BLaER1 (cell line): ENCODE data around the gene GPR55.

Experiments used
- H3K27ac ChIP-seq: shearing (Covaris generic); formaldehyde crosslinking; 2 replicates; pipeline ENCODE4 v1.8.1; 2022
- H3K27me3 ChIP-seq: shearing (Covaris generic); formaldehyde crosslinking; 2 replicates; pipeline ENCODE4 v1.8.1; 2022
- H3K36me3 ChIP-seq: shearing (Covaris generic); formaldehyde crosslinking; 2 replicates; pipeline ENCODE4 v1.8.1; 2022
- H3K4me1 ChIP-seq: shearing (Covaris generic); formaldehyde crosslinking; 2 replicates; pipeline ENCODE4 v1.8.1; 2022
- H3K4me2 ChIP-seq: shearing (Covaris generic); formaldehyde crosslinking; 2 replicates; pipeline ENCODE4 v1.8.1; 2022
- H3K4me3 ChIP-seq: shearing (Covaris generic); formaldehyde crosslinking; 2 replicates; pipeline ENCODE4 v1.8.1; 2022
- H3K9ac ChIP-seq: shearing (Covaris generic); formaldehyde crosslinking; 2 replicates; pipeline ENCODE4 v1.8.1; 2022
- H3K9me3 ChIP-seq: shearing (Covaris generic); formaldehyde crosslinking; 2 replicates; pipeline ENCODE4 v1.8.1; 2022
- H4K20me1 ChIP-seq: shearing (Covaris generic); formaldehyde crosslinking; 2 replicates; pipeline ENCODE4 v1.8.1; 2022
- Cebpa-rat ChIP-seq: shearing (Covaris generic); IDR thresholded peaks from 2 replicates; pipeline ENCODE4 v1.8.1; 2022

GPR55 gene

GRCh38 chr2:230919240-230919639 lies 5.8 kb downstream of the GPR55 start:
- H3K9me3 ChIP-seq, result no peaks in the 10 kb centered on the region
- H3K9ac ChIP-seq, result no peak overlapping the region
- H3K4me2 ChIP-seq, result no peak overlapping the region
- H3K27ac ChIP-seq, result no peak overlapping the region
- TF ChIP-seq Cebpa-rat, result no peak
- H3K4me3 ChIP-seq, result no peak overlapping the region
- H3K36me3 ChIP-seq, result no peaks in the 10 kb centered on the region
- H3K4me1 ChIP-seq, result no peaks in the 10 kb centered on the region
- no peaks in the 10 kb centered on the region for H3K27me3 ChIP-seq
- H4K20me1 ChIP-seq, result no peaks in the 10 kb centered on the region

GRCh38 chr2:230916218-230916617 lies 8.8 kb downstream of the GPR55 start:
- H3K36me3 ChIP-seq, result no peaks in the 10 kb centered on the region
- no peak overlapping the region for H3K27ac ChIP-seq
- no peaks in the 10 kb centered on the region for H4K20me1 ChIP-seq
- H3K9ac ChIP-seq, result no peak overlapping the region
- no peaks in the 10 kb centered on the region for H3K9me3 ChIP-seq
- H3K4me2 ChIP-seq, result no peak overlapping the region
- no peak overlapping the region for H3K4me3 ChIP-seq
- H3K4me1 ChIP-seq, result no peaks in the 10 kb centered on the region
- TF ChIP-seq Cebpa-rat, result no peak
- H3K27me3 ChIP-seq, result no peaks in the 10 kb centered on the region

GRCh38 chr2:230915319-230915718 lies 9.7 kb downstream of the GPR55 start:
- TF ChIP-seq Cebpa-rat, result no peak
- Histone ChIP-seq H3K9me3 (no peaks in the 10 kb centered on the region), H3K9ac (no peak overlapping the region), H3K4me1 (peaks cover 4% of the 10 kb centered on the region), H3K36me3 (no peaks in the 10 kb centered on the region), H4K20me1 (no peaks in the 10 kb centered on the region), H3K27me3 (no peaks in the 10 kb centered on the region), H3K27ac (no peak overlapping the region), H3K4me3 (no peak overlapping the region), H3K4me2 (no peak overlapping the region)

GRCh38 chr2:230914886-230915285 lies 10.2 kb downstream of the GPR55 start:
- no peak overlapping the region for H3K9ac ChIP-seq
- peaks cover 8% of the 10 kb centered on the region for H3K4me1 ChIP-seq
- no peak overlapping the region for H3K4me2 ChIP-seq
- H3K4me3 ChIP-seq, result no peak overlapping the region
- no peaks in the 10 kb centered on the region for H3K27me3 ChIP-seq
- no peaks in the 10 kb centered on the region for H4K20me1 ChIP-seq
- H3K27ac ChIP-seq, result no peak overlapping the region
- no peak for TF ChIP-seq Cebpa-rat
- H3K9me3 ChIP-seq, result no peaks in the 10 kb centered on the region
- no peaks in the 10 kb centered on the region for H3K36me3 ChIP-seq

GRCh38 chr2:230913406-230914143 lies 11.5 kb downstream of the GPR55 start:
- Histone ChIP-seq H3K4me2 (no peak overlapping the region), H3K27me3 (no peaks in the 10 kb centered on the region), H3K9me3 (no peaks in the 10 kb centered on the region), H3K36me3 (no peaks in the 10 kb centered on the region), H3K4me1 (peaks cover 21% of the 10 kb centered on the region), H4K20me1 (no peaks in the 10 kb centered on the region), H3K27ac (no peak overlapping the region), H3K4me3 (no peak overlapping the region), H3K9ac (no peak overlapping the region)
- TF ChIP-seq Cebpa-rat, result no peak

GRCh38 chr2:230912724-230913123 lies 12.3 kb downstream of the GPR55 start:
- no peak overlapping the region for H3K27ac ChIP-seq
- H3K9me3 ChIP-seq, result no peaks in the 10 kb centered on the region
- H3K27me3 ChIP-seq, result no peaks in the 10 kb centered on the region
- no peaks in the 10 kb centered on the region for H4K20me1 ChIP-seq
- TF ChIP-seq Cebpa-rat, result no peak
- peaks cover 30% of the 10 kb centered on the region for H3K4me1 ChIP-seq
- H3K4me2 ChIP-seq, result no peak overlapping the region
- H3K36me3 ChIP-seq, result no peaks in the 10 kb centered on the region
- H3K4me3 ChIP-seq, result no peak overlapping the region
- no peak overlapping the region for H3K9ac ChIP-seq

- no peaks in the 10 kb centered on the region for H4K20me1 ChIP-seq
- no peaks in the 10 kb centered on the region for H3K36me3 ChIP-seq
- H3K27me3 ChIP-seq, result no peaks in the 10 kb centered on the region
- no peak overlapping the region for H3K9ac ChIP-seq
- no peak overlapping the region for H3K4me3 ChIP-seq
- H3K4me2 ChIP-seq, result no peak overlapping the region
- TF ChIP-seq Cebpa-rat, result no peak
- H3K4me1 ChIP-seq, result peaks cover 37% of the 10 kb centered on the region
- H3K27ac ChIP-seq, result no peak overlapping the region
- H3K9me3 ChIP-seq, result no peaks in the 10 kb centered on the region
Observed at GRCh38 chr2:230912046-230912445, 13.0 kb downstream of the GPR55 start.

- H3K9me3 ChIP-seq, result no peaks in the 10 kb centered on the region
- H4K20me1 ChIP-seq, result no peaks in the 10 kb centered on the region
- no peaks in the 10 kb centered on the region for H3K27me3 ChIP-seq
- no peak overlapping the region for H3K27ac ChIP-seq
- no peaks in the 10 kb centered on the region for H3K36me3 ChIP-seq
- TF ChIP-seq Cebpa-rat, result no peak
- peaks cover 50% of the 10 kb centered on the region for H3K4me1 ChIP-seq
- H3K4me3 ChIP-seq, result no peak overlapping the region
- peak overlapping the region; percentile 88; the same call in 1 of the 2 replicates for H3K4me2 ChIP-seq
- H3K9ac ChIP-seq, result no peak overlapping the region
Observed at GRCh38 chr2:230910546-230911177, 14.4 kb downstream of the GPR55 start.

- no peaks in the 10 kb centered on the region for H3K36me3 ChIP-seq
Observed at GRCh38 chr2:230909841-230910545, 15.0 kb downstream of the GPR55 start.

GRCh38 chr2:230908595-230909191 lies 16.3 kb downstream of the GPR55 start:
- TF ChIP-seq Cebpa-rat, result no peak
- Histone ChIP-seq H3K27ac (peak overlapping the region; percentile 72), H3K36me3 (no peaks in the 10 kb centered on the region), H3K27me3 (no peaks in the 10 kb centered on the region), H3K4me2 (peak overlapping the region; percentile 88), H4K20me1 (no peaks in the 10 kb centered on the region), H3K9ac (peak overlapping the region; percentile 26), H3K9me3 (no peaks in the 10 kb centered on the region), H3K4me3 (peak overlapping the region; percentile 44), H3K4me1 (peaks cover 58% of the 10 kb centered on the region)

More at GRCh38 chr2:230909841-230910545, 15.0 kb downstream of the GPR55 start:
- Histone ChIP-seq H3K27me3 (no peaks in the 10 kb centered on the region), H3K4me2 (peak overlapping the region; percentile 88), H3K9me3 (no peaks in the 10 kb centered on the region), H3K27ac (no peak overlapping the region; the same call in 1 of the 2 replicates), H3K9ac (no peak overlapping the region), H3K4me3 (no peak overlapping the region), H4K20me1 (no peaks in the 10 kb centered on the region), H3K4me1 (peaks cover 57% of the 10 kb centered on the region)
- TF ChIP-seq Cebpa-rat, result no peak
